ENCODE results near the gene RIN1. TPM values are rescaled to one million over a fixed set of nuclear protein-coding genes. Genes with fewer than 3 reads are reported as not detected.

The RIN1 gene
- total RNA-seq, 1 donor from 2014 or later = 19.2 TPM

DNA sequence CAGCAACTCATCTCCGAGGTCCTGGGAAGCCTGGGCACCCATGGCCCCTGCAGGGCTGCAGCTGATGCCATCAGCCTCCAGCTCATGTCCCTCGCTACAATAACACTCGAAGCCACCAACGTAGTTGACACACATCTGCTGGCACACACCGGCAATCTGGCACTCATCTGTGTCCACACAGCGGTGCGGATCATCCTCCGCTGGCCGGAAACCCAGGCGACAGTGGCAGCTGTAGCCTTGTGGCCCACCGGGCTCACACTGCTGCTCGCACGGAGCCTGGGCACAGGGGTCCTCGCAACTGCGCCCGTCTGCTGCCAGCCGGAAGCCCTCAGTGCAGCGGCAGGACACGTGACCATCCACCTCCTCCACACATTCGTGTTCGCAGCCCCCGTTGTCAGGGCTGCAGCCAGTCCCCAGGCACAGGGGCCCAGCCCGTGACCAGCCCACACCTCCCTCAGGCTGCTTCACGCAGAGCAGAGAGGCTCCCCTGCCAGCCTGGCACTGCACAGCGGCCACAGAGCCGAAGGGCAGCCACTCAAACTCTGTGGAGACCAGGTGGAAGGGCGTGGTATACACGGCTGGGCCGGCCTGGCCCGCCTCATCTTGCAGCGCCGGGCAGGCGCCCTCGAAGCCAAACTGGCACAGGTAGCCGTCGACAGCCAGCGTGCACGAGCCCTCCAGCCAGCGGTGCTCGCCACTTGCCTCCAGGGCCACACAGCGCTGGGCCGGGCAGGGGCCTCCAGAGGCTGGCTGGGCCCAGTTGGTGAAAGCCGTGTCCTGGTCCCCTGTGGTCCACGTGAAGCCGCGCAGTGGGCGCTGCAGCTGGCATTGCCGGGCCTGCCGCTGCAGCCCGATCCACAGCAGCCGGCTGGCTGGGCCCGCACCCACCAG, 20.1 kb downstream of the RIN1 start:
- no peak for TF ChIP-seq POLR2A (IDR thresholded peaks at IDR 0.05)
- TF ChIP-seq POLR2AphosphoS5 (IDR thresholded peaks at IDR 0.05; ENCODE audit: insufficient read depth in 1 of 2, low read depth in 1 of 2) = peak in 1 of 2 donors; percentile 53
- TF ChIP-seq, protein P1, sequence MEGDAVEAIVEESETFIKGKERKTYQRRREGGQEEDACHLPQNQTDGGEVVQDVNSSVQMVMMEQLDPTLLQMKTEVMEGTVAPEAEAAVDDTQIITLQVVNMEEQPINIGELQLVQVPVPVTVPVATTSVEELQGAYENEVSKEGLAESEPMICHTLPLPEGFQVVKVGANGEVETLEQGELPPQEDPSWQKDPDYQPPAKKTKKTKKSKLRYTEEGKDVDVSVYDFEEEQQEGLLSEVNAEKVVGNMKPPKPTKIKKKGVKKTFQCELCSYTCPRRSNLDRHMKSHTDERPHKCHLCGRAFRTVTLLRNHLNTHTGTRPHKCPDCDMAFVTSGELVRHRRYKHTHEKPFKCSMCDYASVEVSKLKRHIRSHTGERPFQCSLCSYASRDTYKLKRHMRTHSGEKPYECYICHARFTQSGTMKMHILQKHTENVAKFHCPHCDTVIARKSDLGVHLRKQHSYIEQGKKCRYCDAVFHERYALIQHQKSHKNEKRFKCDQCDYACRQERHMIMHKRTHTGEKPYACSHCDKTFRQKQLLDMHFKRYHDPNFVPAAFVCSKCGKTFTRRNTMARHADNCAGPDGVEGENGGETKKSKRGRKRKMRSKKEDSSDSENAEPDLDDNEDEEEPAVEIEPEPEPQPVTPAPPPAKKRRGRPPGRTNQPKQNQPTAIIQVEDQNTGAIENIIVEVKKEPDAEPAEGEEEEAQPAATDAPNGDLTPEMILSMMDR (IDR thresholded peaks at IDR 0.05) = no peak
- peak overlapping the region; percentile 85 for H3K27ac ChIP-seq
- peak overlapping the region; percentile 58 to 68 for H3K4me3 ChIP-seq
- H3K36me3 ChIP-seq = no peaks in the 10 kb centered on the region
- intact Hi-C loops (cut with DNase I) = no loop called here
- H3K9me3 ChIP-seq = no peaks in the 10 kb centered on the region
- DNase-seq (ENCODE audit: extremely low spot score in 2 of 2) = no peak
- H3K4me1 ChIP-seq = peaks cover 66% of the 10 kb centered on the region
- no peaks in the 10 kb centered on the region for H3K27me3 ChIP-seq

GRCh38 chr11:66315498-66315885, 20.7 kb downstream of the RIN1 start:
- H3K4me3 ChIP-seq = peak overlapping the region; percentile 58 to 68
- no peak for TF ChIP-seq POLR2A (IDR thresholded peaks at IDR 0.05)
- no peak for TF ChIP-seq POLR2AphosphoS5 (IDR thresholded peaks at IDR 0.05; ENCODE audit: insufficient read depth in 1 of 2, low read depth in 1 of 2)
- TF ChIP-seq, protein P1 (IDR thresholded peaks at IDR 0.05) = no peak
- DNase-seq (ENCODE audit: extremely low spot score in 2 of 2) = no peak
- H3K36me3 ChIP-seq = no peaks in the 10 kb centered on the region
- peaks cover 66% of the 10 kb centered on the region for H3K4me1 ChIP-seq
- peak overlapping the region; percentile 85 for H3K27ac ChIP-seq
- no peaks in the 10 kb centered on the region for H3K9me3 ChIP-seq
- H3K27me3 ChIP-seq = no peaks in the 10 kb centered on the region
- intact Hi-C loops (cut with DNase I) = no loop called here

GRCh38 chr11:66314561-66315497, 21.4 kb downstream of the RIN1 start:
- Histone ChIP-seq H3K9me3 (no peaks in the 10 kb centered on the region), H3K27ac (peak overlapping the region; percentile 85), H3K27me3 (no peaks in the 10 kb centered on the region), H3K36me3 (no peaks in the 10 kb centered on the region), H3K4me1 (peaks cover 66% of the 10 kb centered on the region), H3K4me3 (peak overlapping the region; percentile 58 to 68)
- no peak for DNase-seq (ENCODE audit: extremely low spot score in 2 of 2)
- TF ChIP-seq POLR2A (IDR thresholded peaks at IDR 0.05) = no peak
- TF ChIP-seq, protein P1 (IDR thresholded peaks at IDR 0.05) = no peak
- intact Hi-C loops (cut with DNase I) = no loop called here

DNA sequence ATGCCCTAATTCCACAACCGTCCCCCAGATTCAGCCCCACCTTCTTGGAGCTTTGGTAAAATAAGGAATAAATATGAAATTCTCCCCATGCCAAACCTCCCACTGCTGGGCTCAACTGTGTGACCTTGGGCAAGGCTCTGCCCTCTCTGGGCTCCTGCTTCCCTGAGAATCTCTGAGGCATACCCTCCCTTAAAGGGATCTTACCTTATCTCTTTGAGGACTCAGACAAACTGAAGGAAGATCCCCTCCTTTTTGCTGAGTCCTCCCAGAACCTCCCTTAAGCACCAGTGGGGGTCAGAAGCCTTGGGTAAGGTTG, 22.1 kb downstream of the RIN1 start:
- DNase-seq (ENCODE audit: extremely low spot score in 2 of 2) = no peak
- H3K36me3 ChIP-seq = no peaks in the 10 kb centered on the region
- peak overlapping the region; percentile 58 to 68 for H3K4me3 ChIP-seq
- no peaks in the 10 kb centered on the region for H3K27me3 ChIP-seq
- H3K27ac ChIP-seq = peak overlapping the region; percentile 85
- no peaks in the 10 kb centered on the region for H3K9me3 ChIP-seq
- TF ChIP-seq POLR2AphosphoS5 (IDR thresholded peaks at IDR 0.05; ENCODE audit: insufficient read depth in 1 of 2, low read depth in 1 of 2) = no peak
- TF ChIP-seq POLR2A (IDR thresholded peaks at IDR 0.05) = no peak
- TF ChIP-seq, protein P1 (IDR thresholded peaks at IDR 0.05) = no peak
- intact Hi-C loops (cut with DNase I) = no loop called here
- H3K4me1 ChIP-seq = peaks cover 61% of the 10 kb centered on the region
